GM19043 (cell line): ENCODE measurements around the gene HSDL1.

Experiments used
- ATAC-seq: cut with Tn5 transposase; IDR thresholded peaks from one replicate; pipeline ENCODE4 v1.9.1; 2021; ENCODE audit warnings: low read depth; ENCODE audit not compliant: unreplicated experiment

Gene HSDL1

GRCh38 chr16:84110527-84110926 lies 34.5 kb downstream of the HSDL1 start:
- no peak for ATAC-seq

DNA sequence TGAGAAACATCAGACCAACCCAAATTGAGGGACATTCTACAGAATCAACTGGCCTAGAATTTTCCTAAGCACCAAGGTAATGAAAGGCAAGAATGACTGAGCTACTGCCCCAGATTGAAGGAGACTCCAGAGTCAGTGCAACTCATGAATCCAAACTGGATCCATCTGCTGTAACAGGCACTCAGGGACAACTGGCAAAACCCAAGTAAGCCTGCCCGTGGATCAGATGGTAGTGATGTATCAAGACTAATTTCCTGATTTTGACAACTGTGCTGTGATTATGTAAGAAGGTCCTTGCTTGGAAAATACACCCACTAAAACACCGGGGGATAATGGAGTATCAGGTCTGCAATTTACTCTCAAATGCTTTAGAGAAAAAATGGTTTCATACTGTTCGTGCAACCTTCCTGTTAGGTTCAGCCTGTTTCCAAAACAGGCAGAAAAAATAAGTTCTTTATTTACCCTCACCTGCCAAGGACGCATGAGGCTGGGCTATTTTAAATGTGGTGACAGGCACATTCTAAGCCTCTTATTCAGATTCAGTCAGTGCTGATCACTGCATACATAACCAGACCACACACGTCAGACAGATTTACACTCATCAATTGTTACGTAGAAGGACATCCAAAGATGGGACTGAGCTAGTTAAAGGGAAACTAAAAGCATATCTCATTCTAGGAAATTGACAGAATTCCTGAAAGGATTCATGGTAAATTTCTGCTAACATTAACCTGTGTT lies 35.2 kb downstream of the HSDL1 start:
- ATAC-seq = no peak

- ATAC-seq = no peak
Measured at GRCh38 chr16:84107921-84108320, 37.1 kb downstream of the HSDL1 start.

- ATAC-seq = no peak
Measured at GRCh38 chr16:84105948-84106740, 38.8 kb downstream of the HSDL1 start.

DNA sequence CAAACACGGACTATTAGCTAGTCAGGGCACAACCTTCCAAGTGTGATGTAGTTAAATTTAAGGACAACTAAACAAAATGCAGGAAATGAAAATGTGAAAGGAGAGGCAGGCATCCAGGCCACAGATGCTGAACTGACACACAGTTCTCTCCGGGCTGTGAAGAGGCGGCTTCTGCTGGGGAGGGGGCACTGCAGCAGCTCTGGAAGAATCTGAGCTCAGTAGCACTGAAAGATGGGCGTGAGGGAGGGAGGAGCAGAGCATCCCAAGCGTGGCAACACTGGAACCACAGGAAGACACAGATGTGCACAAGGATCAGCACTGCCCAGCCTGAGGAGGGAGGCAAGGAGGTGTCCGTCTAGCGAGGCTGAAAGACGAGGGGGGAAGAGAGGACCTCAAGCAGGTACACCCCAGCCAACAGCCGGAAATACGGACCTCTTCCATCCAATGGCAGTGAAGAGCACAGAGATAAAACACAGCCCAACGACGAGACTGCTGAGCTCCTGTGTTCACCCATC lies 39.6 kb downstream of the HSDL1 start:
- no peak for ATAC-seq

DNA sequence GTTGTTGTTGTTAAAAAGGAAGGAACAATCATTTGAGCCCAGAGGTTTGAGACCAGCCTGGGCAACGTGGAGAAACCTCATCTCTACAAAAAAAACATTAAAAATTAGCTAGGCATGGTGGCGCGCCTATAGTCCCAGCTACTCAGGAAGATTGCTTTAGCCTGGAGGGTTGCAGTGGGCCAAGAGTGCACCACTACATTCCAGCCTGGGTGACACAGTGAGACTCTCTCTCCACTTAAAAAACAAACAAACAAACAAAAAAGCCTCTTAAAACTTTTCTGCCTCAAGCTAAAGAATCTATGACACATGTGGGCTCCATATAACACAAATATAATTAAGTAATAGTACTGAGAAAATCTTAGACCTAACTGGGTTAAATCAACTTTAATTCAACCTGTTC lies 40.7 kb downstream of the HSDL1 start:
- ATAC-seq = no peak

DNA sequence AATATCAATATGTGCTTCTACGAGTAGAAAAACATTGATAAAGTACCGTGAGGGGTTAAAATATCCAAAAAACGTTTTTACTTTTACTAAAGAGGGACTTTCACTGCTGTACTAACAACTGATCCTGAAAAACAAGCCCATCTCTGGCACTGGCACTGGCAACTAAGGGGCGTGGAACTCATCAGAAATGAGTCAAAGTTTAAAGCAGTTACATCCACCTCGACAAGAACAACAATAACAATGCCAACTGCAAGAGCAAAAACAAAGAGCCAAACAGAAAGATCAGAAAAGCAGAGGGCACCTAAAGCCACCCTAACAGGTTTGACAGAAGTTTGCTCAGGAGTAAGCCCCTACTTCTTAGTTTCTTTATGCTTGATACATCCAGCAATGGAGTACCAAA lies 41.3 kb downstream of the HSDL1 start:
- no peak for ATAC-seq

- ATAC-seq = no peak
Measured at GRCh38 chr16:84098939-84099338, 46.0 kb downstream of the HSDL1 start.

- ATAC-seq = no peak
Measured at GRCh38 chr16:84096447-84097005, 48.5 kb downstream of the HSDL1 start.

- no peak for ATAC-seq
Measured at GRCh38 chr16:84095466-84095865, 49.5 kb downstream of the HSDL1 start.

DNA sequence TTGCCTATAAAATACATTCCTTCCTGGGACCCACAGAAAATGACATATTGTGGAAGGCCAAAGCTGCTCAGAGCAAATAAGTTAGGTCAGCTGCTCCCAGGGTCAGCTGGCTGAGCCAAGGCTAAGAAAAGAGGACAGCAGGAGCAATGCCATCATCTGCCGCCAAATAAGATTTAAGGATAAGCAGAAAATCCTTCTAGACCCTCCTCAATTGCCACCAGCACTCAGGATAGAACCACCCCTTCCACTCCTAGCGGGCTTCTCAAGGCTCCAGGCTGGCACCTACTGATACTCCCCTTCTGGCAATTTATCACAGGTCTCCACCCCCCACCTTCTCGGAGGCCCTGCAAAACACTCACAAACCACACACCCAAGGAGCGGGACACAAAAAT lies 51.1 kb downstream of the HSDL1 start:
- ATAC-seq = no peak

DNA sequence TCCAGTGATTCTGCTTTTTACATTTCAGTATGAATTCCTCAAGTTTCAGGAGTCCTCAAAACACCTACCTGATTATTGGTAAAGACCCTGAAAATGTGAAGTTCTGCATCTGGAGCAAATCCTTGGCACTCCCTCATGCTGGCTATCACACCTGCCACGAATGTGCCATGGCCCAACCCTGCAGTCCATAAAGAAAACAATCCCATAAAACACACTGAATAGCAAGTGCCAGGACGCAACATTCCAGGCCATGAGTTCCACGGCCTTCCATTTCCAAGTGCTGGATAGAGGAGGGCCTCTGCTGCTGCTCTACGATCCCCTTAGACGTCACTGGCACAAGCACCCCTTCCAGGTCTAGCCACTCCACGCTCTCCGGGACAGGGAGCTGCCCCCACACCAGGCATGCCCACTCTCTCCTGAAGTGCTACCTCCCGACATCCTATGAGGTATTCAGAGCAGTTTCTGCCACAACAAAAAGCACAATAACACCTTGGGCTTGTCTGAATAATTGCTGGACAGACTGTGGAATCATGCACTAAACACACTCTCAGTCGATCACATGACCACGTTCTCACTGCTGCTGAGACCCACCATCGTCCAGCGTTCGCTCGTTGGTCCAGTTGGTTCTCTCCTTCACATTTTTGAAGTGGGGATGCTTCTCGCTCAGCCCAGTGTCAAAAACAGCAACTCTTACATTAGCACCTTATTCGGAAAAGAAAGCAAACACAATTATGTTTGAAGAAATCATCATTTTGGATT lies 51.7 kb downstream of the HSDL1 start:
- no peak for ATAC-seq

DNA sequence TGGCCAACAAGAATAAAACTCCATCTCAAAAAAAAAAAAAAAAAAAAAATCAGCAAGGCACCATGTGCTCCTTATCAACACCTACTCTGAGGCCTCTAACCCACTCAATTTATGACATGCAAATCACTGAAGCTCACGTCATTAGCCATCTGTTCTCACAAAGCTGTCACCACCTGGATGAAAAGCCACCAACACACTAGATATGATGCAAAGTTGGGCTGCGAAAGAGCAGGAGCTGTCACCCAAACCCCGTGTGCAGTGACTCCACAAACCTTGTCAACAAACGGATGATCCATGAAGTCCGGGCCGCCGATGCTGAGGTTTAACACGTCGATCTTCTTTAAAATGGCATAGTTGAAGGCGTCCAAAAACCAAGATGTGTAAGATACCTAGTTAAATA lies 53.5 kb downstream of the HSDL1 start:
- ATAC-seq = no peak

- no peak for ATAC-seq
Measured at GRCh38 chr16:84090211-84090610, 54.8 kb downstream of the HSDL1 start.

GRCh38 chr16:84088695-84089395 lies 56.1 kb downstream of the HSDL1 start:
- ATAC-seq = peak; percentile 77

GRCh38 chr16:84087466-84088151 lies 57.4 kb downstream of the HSDL1 start:
- ATAC-seq = no peak

- ATAC-seq = no peak
Measured at GRCh38 chr16:84087001-84087400, 58.0 kb downstream of the HSDL1 start.

DNA sequence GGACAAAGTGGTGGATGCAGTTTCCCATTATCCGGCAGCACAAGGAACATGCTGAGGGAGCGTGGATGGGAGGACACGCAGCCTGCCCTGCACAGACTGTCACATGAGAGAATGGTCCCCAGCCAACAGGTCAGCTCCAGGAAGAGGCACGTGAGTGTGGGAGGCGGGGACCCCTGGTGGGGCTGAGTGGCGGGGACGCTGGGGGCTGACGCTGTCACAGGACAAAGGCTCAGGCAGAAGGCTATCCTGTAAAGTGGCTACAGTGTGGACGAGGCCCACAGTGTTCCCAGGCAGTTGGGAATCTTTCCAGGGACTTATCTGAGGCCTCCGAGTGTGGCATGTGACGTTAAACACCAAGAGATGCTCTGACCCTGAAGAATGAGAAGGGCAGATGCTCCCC lies 58.6 kb downstream of the HSDL1 start:
- ATAC-seq = no peak

DNA sequence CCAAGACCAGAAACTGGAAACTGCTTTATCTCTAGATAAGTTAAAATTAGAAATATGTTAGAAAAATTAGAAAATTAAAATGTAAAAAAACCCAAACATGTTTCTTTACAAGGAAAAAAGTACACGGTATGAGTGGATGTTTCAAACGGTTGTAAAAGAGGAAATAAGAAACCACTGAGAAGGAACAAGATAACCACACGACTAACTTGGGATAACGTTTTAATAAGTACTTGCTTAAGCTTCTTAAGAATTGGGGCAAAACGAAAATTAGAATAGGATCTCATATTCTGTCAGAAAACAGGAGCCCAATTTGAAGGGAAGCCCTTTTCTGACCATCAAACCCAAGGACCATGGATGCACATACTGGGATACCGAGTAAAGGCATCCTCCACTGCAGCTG lies 59.2 kb downstream of the HSDL1 start:
- ATAC-seq = no peak

DNA sequence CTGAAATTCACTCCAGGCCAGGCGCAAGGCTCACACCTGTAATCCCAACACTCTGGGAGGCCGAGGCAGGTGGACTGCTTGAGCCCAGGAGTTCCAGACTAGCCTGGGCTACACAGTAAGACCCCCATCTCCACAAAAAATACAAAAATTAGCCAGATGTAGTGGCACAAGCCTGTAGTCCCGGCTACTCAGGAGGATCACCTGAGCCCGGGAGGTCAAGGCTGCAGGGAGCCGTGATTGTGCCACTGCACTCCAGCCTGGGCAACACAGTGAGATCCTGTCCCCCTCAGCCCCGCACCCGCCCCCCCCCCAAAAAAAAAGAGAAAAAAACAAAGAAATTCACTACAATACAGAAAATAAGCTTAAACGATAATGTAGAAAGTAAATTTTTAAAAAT lies 59.7 kb downstream of the HSDL1 start:
- no peak for ATAC-seq
